Measurements from ENCODE around the gene CPB2. TPM values are rescaled to one million over a fixed set of nuclear protein-coding genes. Genes with fewer than 3 reads are reported as not detected.

CPB2 gene
- total RNA-seq, 1 donor: not detected

DNA sequence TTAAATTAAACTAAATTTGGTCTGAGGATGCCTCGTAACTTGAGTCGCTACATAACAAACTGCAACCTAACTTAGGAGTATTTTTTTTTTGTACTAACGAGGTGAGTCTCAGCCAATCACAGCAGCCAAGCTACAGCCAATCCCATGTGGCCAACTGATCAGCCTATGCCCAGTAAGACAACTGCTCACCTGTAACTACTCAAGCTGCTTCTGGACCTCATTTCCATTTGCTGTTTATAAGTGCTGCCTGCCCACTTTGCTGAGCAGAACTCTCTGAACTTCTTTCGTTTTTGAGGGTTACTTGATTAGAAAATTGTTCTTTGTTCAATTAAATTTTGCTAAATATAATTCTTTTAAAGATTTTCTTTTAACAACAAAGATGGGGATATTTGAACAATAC is 3.8 kb downstream of the CPB2 start:
- DNase-seq (ENCODE audit: low read depth in 2 of 3, low spot score in 2 of 3): no peak

DNA sequence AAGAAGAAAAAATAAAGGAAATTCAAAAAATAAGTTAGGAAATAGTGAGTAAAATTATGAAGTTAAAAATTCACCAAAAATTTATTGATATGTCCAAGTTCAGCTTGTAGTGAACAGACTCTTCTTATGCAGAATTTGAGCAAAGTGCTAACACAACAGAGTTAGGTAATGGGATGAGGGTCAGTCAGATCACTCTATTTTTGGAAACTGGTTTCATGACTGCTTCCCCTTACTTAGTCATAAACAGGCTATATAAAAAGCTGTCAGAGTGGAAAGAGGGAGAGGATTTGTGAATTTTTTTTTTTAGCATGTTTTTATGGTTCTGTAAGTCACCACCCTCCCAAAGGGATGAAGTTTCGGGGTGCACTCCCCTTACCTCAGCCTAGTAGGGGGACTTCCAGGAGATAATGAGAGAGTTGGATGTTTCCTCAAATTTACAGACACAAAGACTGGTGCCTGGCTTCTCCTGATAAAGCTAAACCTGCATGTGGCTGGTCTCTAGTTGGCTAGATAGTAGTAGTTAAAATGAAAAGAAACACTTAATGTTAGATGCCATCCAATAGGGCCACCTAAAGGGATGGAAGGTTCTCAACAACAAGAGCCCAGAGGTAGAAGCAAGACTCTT is 4.5 kb downstream of the CPB2 start:
- DNase-seq (ENCODE audit: low read depth in 2 of 3, low spot score in 2 of 3): peak in 2 of 3 donors; percentile 29 to 33

DNA sequence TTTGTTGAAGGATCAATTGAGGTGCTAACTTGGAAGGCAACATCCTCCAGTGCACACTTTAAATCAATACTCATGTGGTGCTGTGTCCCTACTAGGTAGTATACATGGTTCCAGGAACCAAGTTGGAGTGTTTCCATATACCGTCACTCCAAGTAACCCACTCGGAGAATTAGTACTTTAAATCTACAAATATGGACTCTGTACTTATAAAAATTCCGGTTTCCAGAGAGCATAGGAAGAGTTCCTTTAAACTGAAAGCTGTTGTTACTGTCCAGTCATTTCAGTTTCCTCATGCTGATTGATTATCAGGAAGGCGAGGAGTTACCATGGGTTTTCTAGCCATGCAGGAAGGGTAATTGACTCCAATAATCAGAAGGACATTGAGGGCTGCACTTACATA is 7.2 kb downstream of the CPB2 start:
- no peak for DNase-seq (ENCODE audit: low read depth in 2 of 3, low spot score in 2 of 3)

DNA sequence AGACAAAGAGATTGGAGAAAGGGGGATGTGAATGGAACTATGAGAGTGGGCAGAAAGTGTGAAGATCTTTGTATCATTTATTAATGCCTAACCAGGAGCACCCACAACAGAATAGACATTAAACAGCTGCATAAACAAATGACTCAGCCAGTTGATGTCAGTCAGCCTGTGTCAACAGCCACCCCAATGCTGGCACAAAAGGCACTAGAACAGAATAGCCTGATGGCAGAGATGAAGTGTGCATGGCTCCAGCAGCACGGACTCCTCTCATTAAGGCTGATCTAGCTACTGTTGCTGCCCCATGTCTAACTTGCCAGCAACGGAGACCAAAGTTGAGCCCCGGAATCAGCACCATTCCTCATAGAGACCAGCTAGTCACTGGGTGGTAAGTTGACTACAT is 7.8 kb downstream of the CPB2 start:
- no peak for DNase-seq (ENCODE audit: low read depth in 2 of 3, low spot score in 2 of 3)

DNA sequence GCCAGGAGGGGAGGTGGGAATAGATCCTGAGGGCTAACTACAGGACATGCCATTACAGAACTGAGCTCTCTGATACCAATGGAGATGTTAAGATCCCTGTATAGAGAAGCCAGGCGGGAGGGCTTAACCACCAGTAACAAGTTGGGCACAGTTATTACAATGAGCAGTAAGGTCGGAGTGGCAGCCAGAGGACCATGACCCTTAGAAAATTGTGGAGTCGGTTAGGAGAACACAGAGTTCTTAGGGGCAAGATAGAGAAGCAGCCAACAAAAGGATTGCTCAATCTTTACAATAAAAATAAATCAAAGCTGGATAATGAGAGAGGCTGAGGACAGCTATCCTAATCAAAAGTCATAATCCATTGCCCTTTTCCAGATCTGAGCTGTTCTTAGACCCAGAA is 10.4 kb downstream of the CPB2 start:
- no peak for DNase-seq (ENCODE audit: low read depth in 2 of 3, low spot score in 2 of 3)

DNA sequence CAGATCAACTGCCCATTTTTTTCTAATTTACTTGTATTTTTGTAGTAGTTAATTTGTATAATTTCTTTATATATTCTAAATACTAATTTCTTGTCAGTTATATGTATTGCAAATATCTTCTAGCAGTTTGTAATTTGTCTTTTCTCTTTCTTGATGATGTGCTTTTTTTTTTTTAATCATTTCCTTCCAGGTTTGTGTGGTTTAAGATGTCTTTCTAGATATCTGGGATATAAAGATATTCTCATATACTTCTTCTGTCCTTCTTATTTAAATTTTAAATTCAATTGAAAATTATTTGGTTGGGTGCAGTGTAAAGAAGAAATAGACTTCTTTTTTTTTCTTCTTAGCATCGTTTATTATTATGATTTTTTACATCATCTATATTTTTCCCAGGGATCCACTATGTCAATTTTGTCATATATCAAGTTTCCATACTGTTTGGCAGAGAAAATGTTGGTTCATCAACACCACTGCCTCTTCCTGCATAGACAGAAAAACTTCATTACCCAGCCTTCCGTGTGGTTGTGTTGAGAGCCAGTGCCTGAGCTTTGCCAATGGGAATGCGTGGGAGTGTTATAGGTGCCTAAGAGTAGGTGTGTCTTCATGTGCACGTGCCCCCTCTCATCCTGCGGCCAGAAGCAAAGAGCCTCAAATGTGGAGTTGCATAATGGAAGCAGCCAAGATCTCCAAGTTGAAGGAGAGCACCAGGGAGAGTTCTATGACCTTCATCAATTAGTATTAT is 15.8 kb downstream of the CPB2 start:
- peak in 1 of 3 donors; percentile 75 for DNase-seq (ENCODE audit: low read depth in 2 of 3, low spot score in 2 of 3)

DNA sequence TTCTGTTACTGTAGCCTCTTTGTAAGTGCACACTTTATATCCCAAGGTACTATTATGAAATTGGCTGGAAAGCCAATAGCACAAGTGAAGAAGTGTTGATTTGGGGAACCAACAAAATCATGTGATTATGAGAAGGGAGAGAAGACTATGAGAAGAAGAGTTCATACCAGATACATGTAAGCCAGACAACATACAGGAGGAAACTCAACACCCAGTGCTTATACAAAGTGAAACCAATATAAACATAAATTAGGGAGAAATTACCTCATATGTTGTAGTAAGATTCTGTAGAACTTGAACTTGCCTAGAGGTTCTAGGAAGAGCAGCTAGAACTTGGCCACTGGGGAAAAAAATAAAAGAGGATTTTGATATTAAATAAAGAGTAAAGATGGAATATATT is 17.4 kb downstream of the CPB2 start:
- no peak for DNase-seq (ENCODE audit: low read depth in 2 of 3, low spot score in 2 of 3)

DNA sequence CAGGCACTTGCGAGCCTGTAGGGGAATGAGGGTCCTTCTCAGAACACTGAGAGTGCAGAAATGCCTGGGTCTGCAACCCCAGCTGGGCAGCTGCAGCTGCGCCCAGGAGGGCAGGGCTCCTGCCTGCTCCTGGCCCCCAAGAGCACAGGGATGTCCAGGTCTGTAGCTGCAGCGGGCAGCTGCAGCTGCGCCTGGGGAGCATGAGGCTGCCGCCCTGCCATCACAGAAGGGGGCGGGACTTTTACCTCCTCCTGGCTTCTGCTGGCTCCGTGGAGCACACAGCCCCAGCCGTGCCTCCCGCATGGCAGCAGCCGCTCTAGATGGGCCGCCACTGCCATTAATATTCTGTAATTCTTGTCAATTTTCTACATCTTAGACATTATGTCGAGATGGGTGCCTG is 17.8 kb downstream of the CPB2 start:
- no peak for DNase-seq (ENCODE audit: low read depth in 2 of 3, low spot score in 2 of 3)

DNA sequence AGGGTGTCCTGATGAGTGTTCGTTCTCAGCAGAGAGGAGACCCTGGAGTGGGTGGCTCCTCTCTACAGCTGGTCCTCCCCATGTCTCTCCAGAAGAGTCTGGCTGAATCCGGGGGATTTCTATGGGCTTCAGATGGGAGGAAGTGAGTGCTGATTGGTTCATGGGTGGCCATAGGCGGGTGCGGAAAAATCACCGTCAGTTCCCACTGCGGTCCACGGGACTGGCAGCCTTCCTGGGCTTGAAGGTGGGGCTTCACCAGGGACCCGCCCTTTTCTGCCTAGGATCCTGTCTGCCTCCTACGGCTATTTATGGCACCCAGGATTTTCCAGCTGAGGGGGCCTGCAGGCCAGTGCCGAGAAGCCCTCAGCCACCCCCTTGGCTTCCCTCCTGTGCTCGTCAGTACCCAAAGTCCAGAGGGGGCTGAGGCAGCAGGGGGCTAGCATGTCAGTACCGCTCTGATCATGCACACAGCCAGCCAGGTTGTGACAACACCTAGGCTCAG is 18.4 kb downstream of the CPB2 start:
- no peak for DNase-seq (ENCODE audit: low read depth in 2 of 3, low spot score in 2 of 3)

DNA sequence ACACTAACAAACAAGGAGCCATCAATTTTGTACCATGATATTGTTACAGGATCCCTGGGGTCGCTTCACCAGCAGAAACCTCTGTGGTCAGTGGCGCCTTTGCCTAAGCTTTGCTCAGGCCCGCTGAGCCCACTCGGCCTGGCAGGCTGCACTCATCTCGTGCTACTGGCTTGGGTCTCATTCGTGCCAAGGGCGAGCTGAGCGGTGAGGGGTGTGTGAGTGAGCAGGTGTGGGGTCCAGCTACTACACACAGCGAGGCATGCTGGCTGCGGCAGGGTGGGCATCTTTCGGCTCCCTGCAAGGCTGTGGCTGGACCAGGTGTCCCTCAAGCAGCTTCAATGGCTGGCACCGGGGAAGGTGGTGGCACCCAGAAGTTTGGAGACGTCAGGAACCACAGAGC is 19.1 kb downstream of the CPB2 start:
- no peak for DNase-seq (ENCODE audit: low read depth in 2 of 3, low spot score in 2 of 3)

DNA sequence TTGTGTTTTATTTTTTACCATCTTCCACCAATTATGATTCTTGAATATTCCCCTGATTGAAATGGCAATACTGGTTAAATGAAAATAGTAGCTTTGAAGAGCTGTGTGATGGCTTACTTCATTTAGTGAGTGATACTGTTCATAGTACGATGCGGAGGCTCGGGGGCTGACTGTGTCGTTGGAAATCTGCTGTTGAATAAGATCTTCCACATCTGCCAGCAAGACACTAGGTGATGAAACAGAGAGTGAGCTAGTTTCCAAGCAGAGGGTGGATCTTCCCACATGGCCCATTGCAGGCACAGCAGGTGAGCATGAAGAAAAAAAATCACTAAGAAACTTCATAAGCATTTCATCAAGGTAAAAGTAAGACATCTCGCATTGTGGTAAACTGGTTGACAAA is 22.5 kb downstream of the CPB2 start:
- no peak for DNase-seq (ENCODE audit: low read depth in 2 of 3, low spot score in 2 of 3)

DNA sequence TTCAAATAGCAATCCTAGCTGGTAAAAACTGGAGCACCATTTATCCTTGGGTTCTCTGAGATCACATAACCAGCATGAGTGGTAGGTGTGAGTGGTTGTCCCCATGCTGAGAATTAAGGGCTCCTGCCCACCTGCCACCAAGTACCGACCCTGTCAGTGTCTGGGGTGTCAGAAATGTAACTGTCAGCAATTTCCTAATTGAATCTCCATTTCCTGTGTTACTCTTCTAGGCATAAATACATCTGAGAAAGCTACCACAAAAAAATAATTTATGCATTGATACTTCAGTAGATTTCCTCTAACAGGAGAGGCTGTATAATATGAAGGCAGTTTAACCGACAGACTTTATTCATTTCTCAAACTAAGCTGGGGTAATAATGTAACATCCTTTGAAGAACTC is 25.1 kb downstream of the CPB2 start:
- peak in 1 of 3 donors; percentile 14 for DNase-seq (ENCODE audit: low read depth in 2 of 3, low spot score in 2 of 3)

DNA sequence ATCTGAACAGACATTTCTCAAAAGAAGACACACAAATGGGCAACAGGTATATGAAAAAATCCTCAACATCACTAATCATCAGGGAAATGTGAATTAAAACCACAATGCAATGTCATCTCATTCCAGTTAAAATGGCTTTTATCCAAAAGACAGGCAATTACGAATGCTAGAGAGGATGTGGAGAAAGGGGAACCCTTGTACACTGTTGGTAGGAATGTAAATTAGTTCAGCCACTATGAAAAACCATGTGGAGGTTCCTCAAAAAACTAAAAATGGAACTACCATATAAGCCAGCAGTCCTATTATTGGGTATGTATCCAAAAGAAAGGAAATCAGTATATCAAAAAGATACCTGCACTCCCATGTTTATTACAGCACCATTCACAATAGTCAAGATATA is 27.6 kb downstream of the CPB2 start:
- peak in 1 of 3 donors; percentile 16 for DNase-seq (ENCODE audit: low read depth in 2 of 3, low spot score in 2 of 3)

DNA sequence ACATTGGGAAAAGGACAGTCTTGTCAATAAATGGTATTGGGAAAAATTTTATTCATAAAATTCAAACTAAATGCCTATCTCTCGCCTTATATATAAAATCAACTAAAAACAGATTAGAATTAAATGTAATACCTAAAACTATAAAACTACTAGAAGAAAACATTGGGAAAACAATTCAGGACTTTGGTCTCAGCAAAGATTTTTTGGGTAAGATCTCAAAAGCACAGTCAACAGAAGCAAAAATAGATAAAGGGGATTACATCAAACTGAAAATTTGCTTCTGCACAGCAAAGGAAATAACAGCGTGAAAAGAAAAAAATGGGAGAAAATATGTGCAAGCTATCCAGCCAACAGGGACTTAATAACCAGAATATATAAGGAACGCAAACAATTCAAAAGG is 28.0 kb downstream of the CPB2 start:
- DNase-seq (ENCODE audit: low read depth in 2 of 3, low spot score in 2 of 3): no peak

DNA sequence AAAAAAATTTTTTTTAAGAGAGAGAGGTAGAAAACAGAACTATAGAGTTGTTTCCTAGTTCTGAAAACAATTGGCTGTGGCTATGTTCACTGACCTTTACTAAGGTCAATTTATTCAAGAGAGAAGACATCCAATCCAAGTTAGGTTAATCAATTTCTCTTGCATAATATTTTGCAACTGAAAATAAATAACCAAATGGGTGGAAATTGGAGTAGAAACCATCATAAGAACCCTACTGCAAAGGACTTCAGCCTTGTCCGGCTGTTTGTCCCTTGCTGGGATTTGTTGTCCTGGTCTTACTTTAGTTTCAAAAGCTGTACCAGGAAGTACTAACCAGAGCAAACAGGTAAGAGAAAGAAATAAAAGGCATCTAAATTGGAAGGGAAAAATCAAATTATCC is 29.0 kb downstream of the CPB2 start:
- no peak for DNase-seq (ENCODE audit: low read depth in 2 of 3, low spot score in 2 of 3)

DNA sequence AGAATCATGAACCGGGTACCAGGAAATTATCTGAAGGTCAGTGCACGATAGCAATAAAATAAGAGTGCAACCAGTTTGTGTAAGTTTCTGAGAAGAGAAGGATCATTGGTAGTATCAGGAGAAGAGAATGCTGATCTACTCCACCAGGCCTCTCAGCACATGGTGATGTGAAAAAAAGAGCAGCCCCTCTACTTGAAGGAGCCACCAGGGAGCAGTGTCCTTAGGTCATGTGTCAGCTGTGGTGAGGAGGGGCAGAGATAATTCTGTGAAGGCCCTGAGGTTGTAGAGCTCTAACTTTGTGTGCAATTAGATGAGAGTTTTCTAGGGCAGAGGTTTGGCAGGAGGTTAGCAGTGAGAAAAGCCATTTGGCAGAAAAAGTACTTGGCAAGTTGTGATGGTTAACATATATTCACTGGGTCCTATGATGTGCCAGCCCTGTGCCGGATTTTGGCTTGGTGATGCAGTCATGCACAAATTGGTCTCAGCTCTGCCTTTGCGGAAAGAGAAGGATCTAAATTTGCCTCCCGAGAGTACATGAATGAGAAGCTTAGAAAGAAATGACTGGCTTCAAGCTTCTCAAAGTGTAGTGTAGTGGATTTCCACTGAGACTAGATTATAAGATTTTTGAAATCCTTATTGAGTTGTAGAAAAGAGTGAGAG is 33.1 kb downstream of the CPB2 start:
- DNase-seq (ENCODE audit: low read depth in 2 of 3, low spot score in 2 of 3): peak in 2 of 3 donors; percentile 24 to 50

DNA sequence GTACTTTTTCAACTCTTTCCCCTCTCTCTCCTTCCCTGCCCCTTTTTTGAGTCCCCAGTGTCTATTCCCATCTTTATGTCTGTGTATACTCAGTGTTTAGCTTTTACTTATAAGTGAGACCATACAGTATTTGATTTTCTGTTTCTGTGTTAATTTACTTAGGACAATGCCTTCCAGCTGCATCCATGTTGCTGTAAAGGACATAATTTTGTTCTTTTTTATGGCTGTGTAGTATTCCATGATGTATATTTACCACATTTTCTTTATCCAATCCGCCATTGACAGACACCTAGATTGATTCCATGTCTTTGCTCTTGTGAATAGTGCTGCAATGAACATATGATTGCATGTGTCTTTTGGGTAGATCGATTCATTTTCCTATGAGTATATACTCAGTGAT is 41.5 kb downstream of the CPB2 start:
- no peak for DNase-seq (ENCODE audit: low read depth in 2 of 3, low spot score in 2 of 3)

DNA sequence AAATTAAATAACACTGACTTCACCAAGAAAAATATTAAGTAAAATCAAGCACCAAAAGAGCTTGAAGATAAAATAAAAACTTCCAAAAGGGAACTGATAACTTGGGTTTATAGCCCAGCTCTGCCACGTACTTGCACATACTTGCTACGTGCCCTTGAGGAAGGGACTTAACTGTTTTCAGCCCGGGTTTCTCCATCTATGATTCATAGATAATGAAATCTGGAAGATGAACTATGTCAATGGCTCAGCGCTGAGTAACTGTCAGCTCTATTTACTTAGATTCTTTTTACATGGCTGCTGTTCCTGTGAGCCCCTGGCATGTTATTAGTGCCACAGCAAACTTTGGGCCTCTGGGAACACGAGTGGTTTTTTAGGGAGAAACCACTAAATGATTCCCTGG is 42.6 kb downstream of the CPB2 start:
- no peak for DNase-seq (ENCODE audit: low read depth in 2 of 3, low spot score in 2 of 3)

DNA sequence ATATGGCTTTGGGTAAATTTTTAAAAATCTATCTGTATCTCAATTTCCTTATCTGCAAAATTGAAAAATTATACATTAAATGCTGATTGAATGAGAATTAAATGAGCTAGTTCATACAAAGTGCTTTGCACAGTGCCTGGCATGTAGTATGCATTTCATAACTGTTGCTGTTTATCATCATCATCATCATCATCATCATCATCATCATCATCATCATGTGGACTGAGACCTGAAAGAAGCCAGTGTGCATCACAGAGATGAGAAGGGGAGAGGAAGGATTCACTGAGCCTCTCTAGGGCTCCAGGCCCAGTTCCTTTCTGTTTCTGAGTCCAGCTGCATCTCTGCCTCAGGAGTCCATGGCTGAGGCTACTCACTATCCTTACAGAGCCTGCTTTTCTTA is 45.4 kb downstream of the CPB2 start:
- DNase-seq (ENCODE audit: low read depth in 2 of 3, low spot score in 2 of 3): no peak

DNA sequence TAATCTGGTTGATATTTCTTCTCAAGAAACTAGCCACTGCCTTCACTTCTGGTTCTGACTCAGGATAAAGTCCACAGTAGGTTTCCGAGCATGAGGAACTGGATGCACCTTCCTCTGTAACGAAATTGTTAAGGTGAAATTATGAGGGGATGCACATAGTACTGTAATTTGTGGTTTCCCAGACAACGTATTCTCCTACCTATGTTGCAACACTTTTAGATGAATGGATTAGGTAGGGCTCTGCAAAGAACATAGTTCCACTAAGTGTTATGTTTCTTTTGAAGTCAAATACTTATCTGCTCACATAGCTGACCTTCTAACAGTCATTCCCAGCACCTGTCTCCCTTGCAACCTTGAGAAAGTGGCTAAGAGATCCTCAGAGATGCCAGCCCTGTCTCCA is 46.6 kb downstream of the CPB2 start:
- DNase-seq (ENCODE audit: low read depth in 2 of 3, low spot score in 2 of 3): no peak

DNA sequence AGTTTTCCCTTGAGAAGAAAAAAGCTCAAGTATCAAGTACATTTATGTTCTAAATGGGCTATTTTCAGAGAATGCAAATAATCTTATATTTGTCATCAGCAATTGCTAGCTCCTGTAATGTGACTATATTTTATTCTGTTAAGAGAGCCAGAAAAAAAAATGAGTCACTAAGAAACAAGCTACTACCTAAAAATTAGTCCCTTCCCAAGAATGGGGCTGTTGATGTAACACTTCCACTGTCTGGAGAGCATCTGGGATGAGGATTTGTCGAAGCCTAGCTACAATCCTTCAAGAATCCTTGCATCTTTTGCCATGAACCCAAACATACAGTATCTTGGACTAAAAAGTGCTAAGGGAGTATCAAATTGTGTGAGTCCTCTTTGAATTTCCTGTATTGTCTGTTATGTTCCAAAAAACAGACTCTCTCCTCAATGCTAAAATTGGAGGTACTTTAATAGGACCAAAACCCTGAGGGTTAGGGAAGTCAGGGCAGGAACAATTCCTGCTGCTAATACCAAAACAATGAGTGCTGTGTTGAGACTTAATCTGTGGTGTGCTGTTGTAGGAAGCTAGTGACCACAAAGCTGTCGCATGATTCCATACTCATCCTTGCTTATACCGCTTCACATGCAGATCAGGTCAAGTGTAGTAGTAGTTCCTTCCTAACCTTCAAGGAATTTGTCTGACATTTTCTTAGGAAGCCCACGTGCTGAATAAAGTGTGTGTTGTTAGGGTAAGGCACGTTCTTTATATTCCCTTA is 47.4 kb downstream of the CPB2 start:
- DNase-seq (ENCODE audit: low read depth in 2 of 3, low spot score in 2 of 3): no peak
